OCI-LY7 (cell line): ENCODE results near the gene ZSCAN22.

Source experiments
- CTCF ChIP-seq: fragments of 200-600 bp; sonication (generic); conservative IDR thresholded peaks from 2 replicates; pipeline ENCODE4 v1.5.1; 2014; ENCODE audit warnings: mild to moderate bottlenecking, antibody characterized with exemption, low read length, moderate library complexity, mixed read lengths
- EZH2phosphoT487 ChIP-seq: fragments of 200-600 bp; sonication (generic); IDR thresholded peaks from 2 replicates; pipeline ENCODE4 v1.6.1; 2018; ENCODE audit warnings: low read depth, borderline replicate concordance, mild to moderate bottlenecking, mixed run types, antibody characterized with exemption, low read length, moderate library complexity, mixed read lengths

- TF ChIP-seq CTCF: no peak
- no peak for TF ChIP-seq EZH2phosphoT487
Measured at GRCh38 chr19:58305065-58305931, 21.5 kb upstream of the ZSCAN22 start, which contains the start of gene ERVK3-1.
